GM23248 (cell line): Measurements from ENCODE around the gene SEPTIN3.

Experiments
- EZH2 ChIP-seq: fragments of 200-600 bp; sonication (generic); IDR thresholded peaks from 2 replicates; pipeline ENCODE4 v1.6.1; 2018; ENCODE audit warnings: antibody characterized with exemption, mild to moderate bottlenecking; ENCODE audit not compliant: insufficient read depth, poor library complexity, severe bottlenecking
- EZH2phosphoT487 ChIP-seq: fragments of 200-600 bp; sonication (generic); IDR thresholded peaks from 2 replicates; pipeline ENCODE4 v1.6.1; 2018; ENCODE audit warnings: antibody characterized with exemption, moderate library complexity, mild to moderate bottlenecking, low read depth; ENCODE audit not compliant: insufficient read depth

GRCh38 chr22:41920271-41920976, 48.8 kb upstream of the SEPTIN3 start:
- TF ChIP-seq EZH2phosphoT487 (no peak), EZH2 (no peak)
